ENCODE results near the gene CDKN2A.
"Not testable (repeated sequence)": the region's sequence is repeated elsewhere in the genome, so short reads cannot be mapped to it uniquely, and the experiment has no call there.

Gene CDKN2A

GRCh38 chr9:21982861-21983560 lies 11.2 kb downstream of the CDKN2A start:
- no peak for DNase-seq (ENCODE audit: low read depth in 2 of 2)

GRCh38 chr9:21982391-21982790 lies 11.8 kb downstream of the CDKN2A start:
- no peak for DNase-seq (ENCODE audit: low read depth in 2 of 2)

- DNase-seq (ENCODE audit: low read depth in 2 of 2) = no peak
These were observed 17.8 kb downstream of the CDKN2A start for GRCh38 chr9:21976334-21976875.

GRCh38 chr9:21974722-21975409 lies 19.3 kb downstream of the CDKN2A start:
- peak in 1 of 2 experiments; percentile 49 for DNase-seq (ENCODE audit: low read depth in 2 of 2)

- DNase-seq (ENCODE audit: low read depth in 2 of 2) = no peak
These were observed 19.9 kb downstream of the CDKN2A start for GRCh38 chr9:21974343-21974721.

GRCh38 chr9:21972361-21972760 lies 21.8 kb downstream of the CDKN2A start:
- DNase-seq (ENCODE audit: low read depth in 2 of 2) = no peak

- DNase-seq (ENCODE audit: low read depth in 2 of 2) = no peak
These were observed 23.2 kb downstream of the CDKN2A start for GRCh38 chr9:21970800-21971640.

GRCh38 chr9:21969951-21970799 lies 24.0 kb downstream of the CDKN2A start:
- DNase-seq (ENCODE audit: low read depth in 2 of 2) = no peak

- no peak for DNase-seq (ENCODE audit: low read depth in 2 of 2)
These were observed 24.9 kb downstream of the CDKN2A start for GRCh38 chr9:21969011-21969940.

GRCh38 chr9:21968331-21969010 lies 25.7 kb downstream of the CDKN2A start:
- no peak for DNase-seq (ENCODE audit: low read depth in 2 of 2)

GRCh38 chr9:21967702-21968101 lies 26.5 kb downstream of the CDKN2A start:
- DNase-seq (ENCODE audit: low read depth in 2 of 2) = no peak

- no peak for DNase-seq (ENCODE audit: low read depth in 2 of 2)
These were observed 27.0 kb downstream of the CDKN2A start for GRCh38 chr9:21967169-21967568.

GRCh38 chr9:21966140-21966851 lies 27.9 kb downstream of the CDKN2A start:
- no peak for DNase-seq (ENCODE audit: low read depth in 2 of 2)

- peak in 1 of 2 experiments; percentile 33 for DNase-seq (ENCODE audit: low read depth in 2 of 2)
These were observed 28.7 kb downstream of the CDKN2A start for GRCh38 chr9:21965401-21965951.

GRCh38 chr9:21964925-21965385 lies 29.2 kb downstream of the CDKN2A start:
- DNase-seq (ENCODE audit: low read depth in 2 of 2) = peak; percentile 32 to 49

GRCh38 chr9:21961569-21961968 lies 32.6 kb downstream of the CDKN2A start:
- DNase-seq (ENCODE audit: low read depth in 2 of 2) = no peak

GRCh38 chr9:21959268-21959667 lies 34.9 kb downstream of the CDKN2A start:
- not testable (repeated sequence) for DNase-seq (ENCODE audit: low read depth in 2 of 2)

GRCh38 chr9:21958833-21959232 lies 35.4 kb downstream of the CDKN2A start:
- DNase-seq (ENCODE audit: low read depth in 2 of 2) = no peak

All from stimulated activated CD4-positive, alpha-beta T cell treated with anti-CD3 and anti-CD28 coated beads, Interleukin-12 subunit alpha, Interleukin-12 subunit beta, amount 100 ng/mL, for 24 hours (primary cell).